Effector CD8-positive, alpha-beta T cell (primary cell): ENCODE results near the gene MARK4.

Experiments
- DNase-seq: peaks from one replicate; lab custom pipeline; 2025; lab: John Stamatoyannopoulos, UW

MARK4 gene

DNA sequence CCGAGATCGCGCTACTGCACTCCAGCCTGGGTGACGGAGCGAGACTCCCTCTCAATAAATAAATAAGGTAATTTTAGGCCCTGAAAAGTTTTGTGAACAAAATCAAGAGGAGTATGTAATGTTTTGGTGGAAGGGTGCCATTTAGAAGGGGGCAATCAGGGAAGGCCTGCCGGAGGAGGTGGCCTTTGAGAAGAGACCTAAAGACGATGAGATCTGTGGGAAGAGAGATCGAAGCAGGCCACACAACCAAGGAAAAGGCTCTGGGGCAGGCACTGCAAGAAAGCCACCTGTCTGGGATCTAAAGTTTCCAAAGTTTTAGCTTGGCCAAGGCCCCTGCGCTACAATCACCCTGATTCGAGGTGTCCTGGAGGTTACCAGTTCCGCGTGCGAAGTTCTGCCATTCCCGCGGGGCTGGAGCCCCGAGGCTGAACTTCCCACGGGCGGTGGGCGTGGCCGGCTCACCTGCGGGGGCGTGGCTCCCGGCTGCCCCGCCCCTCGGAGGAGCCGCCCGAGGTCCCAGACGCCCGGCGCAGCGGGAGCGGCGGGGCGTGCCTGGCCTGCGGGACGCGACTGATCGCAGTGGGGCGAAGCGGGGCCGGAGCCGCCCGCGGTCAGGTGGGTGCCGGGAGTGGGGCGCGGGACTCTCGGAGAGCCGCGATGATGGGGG is 89.3 kb downstream of the MARK4 start, which contains the start of gene KLC3:
TSS of gene KLC3 (plus strand) at position 519 of the 667 bp plus-strand sequence. CDS start 4,792 bp downstream, outside the sequence.
- peak; percentile 22 for DNase-seq

DNA sequence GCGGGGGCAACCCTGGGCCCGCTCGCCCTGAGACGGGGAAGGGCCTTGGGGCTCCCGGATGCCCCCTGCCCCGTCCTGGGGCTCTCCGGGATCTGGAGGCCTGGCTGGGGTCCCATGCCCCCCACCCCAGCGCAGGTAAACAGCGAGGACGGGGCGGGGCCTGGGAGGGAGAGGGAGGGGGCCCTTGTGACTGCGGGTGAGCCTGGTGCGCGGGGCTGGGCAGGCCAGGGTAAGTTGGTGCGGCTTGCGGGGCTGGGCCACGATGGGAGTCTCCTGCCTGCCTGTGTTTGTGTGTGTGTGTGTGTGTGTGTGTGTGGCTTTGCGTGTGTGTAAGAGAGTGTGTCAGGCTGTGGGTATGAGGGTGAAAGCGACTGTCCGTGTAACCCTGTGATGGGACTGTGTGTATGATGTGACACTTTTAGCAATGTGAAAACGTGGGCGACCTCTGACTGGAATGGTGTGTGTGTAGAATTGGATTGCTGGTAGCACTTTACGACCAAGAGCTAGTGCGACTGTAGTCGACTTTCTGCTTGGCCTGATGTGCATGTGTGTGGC is 89.9 kb downstream of the MARK4 start:
- DNase-seq, result no peak

DNA sequence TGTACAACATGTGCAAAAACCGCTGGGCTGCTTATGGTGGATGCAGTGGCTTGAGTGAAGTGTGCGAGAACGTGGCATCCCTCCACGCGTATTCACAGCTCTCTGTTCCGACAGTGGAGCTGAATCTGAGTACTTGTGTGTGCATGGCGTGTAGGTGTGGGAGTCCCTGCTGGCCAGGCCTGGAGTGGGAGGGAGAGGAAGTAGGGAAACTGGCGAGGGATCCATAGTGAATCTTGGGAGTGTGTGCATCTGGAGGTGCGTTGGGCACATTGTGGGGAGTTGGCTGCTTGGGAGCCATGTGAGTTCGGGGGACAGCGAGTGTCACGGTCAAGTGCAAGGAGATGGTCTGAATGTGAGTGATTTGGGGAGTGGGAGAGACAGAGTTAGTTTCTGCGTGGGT is 91.8 kb downstream of the MARK4 start:
- DNase-seq, result no peak

DNA sequence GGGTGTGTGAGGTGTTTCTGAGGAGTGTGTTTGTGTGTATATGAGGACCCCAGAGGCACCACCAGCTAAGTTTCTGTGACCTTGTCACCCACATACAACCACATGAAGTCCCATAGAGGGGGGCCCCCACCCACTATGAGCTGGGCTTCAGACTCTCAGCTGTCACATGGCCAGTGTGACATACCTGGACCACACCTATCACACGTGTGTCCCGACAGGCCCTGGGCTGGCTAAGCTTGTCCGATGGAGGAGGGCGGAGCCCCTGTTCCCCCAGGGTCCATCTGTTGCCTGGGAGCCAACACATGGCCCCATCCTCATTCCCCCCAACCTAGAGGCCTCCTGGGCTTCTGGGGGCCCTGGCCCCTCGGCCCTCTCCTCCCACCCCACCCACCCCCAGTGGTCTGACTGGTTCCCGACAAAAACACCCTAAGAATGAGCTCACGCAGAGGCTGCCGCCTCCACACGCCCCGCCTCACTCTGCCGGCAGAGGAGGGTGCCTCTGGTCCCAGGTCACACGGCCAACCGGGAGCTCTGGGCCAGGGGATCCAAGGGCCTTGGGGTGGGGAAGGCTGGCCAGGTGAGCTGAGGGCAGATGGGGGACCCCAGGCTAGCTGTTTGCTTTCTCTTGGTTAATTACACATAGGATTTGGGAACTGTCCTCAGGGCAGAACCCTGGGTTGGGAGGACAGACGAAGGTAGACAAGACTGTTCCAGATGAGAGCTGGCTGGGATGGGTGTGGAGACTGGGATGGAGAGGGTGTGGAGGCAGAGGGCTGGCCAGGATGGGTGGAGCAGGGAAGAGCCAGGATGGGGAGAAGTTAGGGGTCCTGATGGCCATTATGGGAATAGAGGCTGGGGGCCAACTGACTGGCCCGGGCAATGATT is 93.8 kb downstream of the MARK4 start:
- no peak for DNase-seq

DNA sequence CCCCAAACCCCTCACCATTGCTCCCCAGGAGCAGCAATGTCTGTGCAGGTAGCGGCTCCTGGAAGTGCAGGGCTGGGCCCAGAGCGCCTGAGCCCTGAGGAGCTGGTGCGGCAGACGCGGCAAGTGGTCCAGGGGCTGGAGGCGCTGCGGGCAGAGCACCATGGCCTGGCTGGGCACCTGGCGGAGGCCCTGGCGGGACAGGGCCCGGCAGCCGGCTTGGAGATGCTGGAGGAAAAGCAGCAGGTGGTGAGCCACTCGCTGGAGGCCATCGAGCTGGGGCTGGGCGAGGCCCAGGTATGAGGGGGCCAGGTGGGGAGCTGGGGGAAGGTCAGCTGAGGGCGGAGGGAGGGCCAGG is 94.4 kb downstream of the MARK4 start:
- no peak for DNase-seq

DNA sequence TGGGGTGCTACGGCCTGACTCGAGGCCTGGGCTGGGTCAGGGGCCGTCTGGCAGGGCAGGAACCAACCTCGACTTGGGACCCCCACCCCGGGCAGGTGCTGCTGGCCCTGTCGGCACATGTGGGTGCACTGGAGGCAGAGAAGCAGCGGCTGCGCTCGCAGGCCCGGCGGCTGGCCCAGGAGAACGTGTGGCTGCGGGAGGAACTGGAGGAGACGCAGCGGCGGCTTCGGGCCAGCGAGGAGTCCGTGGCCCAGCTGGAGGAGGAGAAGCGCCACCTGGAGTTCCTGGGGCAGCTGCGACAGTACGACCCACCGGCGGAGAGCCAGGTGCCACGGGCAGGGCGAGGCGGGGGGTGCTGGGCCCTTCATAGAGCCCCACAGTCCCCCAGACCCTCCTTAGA is 95.4 kb downstream of the MARK4 start:
- DNase-seq, result no peak

DNA sequence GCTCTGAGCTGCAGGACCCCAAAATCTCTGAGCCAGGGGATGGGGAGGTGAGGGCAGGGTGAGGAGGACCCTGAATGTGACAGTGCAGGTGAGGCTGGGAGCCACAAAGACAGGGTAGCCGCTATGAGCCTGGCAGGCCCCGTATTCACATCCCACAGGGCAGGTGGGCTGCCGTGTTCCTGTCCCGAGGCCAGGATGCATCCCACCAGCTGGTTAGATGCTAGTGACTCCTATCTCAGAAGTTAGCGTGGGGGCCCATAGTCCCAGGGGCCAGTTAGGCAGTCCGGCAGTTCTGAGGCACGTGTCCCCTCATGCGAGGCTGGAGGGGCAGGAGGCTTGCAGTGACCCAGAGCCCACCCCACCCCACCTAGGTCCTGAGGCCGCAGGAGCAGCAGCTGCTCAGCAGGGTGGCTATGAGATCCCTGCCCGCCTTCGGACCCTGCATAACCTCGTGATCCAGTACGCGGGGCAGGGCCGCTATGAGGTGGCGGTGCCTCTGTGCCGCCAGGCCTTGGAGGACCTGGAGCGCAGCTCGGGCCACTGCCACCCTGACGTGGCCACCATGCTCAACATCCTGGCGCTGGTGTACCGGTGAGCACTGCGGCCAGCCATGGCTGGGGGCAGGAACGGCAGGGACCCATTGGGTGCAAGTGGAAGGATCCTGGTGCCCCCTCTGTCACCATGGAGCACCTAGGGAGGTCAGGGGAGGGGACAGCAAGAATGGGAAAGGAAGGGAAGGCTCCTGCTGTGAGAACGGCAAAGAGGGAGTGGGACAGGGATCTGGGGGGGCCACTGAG is 96.7 kb downstream of the MARK4 start:
- DNase-seq, result no peak

DNA sequence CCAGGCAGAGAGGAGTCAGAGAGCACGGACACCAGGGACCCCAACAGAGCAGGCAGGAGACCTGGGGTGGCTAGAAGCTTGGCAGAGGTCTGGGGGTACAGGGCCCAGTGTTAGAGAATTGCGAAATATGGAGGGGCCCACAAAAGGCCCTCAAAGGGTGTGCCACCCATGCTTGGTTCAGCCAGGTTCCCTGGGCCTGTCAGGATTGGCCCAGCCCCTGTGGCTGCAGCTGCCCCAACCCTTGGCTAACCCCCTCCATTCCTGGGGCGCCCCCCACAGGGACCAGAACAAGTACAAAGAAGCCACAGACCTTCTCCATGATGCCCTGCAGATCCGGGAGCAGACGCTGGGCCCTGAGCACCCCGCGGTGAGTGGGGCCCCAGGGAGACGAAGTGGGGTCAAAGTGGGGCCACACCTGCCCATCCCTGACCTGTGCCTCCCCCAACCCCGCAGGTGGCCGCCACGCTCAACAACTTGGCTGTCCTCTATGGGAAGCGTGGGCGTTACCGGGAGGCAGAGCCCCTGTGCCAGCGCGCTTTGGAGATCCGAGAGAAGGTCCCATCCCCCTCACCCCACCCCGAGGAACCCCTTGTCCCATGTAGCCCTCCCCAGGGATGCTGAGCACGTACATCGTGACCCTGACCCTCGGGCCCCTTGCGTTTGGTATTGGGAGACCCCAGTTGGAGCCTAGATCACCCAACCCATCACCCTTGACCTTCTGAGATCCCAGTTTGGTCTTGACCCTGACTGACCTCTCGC is 97.5 kb downstream of the MARK4 start:
- DNase-seq, result no peak

DNA sequence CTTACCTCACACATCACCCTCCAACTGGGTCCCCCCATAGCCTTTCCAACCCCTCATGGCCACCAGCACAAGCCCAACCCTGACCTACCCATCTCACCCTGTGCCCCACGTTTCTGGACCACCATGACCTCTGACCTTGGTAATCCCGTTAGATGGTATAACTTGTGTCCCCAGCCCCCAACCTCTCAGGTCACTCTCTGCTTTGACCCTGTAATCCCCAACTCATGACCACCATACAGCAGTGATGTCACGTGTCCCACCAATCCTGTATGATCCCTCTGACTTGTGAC is 98.0 kb downstream of the MARK4 start:
- no peak for DNase-seq

DNA sequence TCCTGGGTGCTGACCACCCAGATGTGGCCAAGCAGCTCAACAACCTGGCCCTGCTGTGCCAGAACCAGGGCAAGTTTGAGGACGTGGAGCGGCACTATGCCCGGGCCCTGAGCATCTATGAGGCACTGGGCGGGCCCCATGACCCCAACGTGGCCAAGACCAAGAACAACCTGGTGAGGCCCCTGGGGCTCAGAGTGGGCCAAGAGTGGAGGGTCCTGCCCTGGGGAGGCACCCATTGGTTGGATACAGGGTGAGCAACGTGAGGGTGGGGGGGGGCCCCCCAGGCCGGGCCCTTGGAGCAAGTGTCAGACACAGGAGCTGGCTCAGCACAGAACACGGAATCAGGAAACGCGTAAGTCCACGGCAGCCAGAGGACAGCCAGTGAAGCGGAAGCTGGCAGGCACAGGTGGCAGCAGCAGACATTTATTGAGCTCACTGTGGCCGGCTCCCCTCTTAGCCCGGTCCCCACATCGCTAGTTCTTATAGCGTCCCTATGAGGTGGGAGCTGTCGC is 98.4 kb downstream of the MARK4 start:
- DNase-seq, result no peak

DNA sequence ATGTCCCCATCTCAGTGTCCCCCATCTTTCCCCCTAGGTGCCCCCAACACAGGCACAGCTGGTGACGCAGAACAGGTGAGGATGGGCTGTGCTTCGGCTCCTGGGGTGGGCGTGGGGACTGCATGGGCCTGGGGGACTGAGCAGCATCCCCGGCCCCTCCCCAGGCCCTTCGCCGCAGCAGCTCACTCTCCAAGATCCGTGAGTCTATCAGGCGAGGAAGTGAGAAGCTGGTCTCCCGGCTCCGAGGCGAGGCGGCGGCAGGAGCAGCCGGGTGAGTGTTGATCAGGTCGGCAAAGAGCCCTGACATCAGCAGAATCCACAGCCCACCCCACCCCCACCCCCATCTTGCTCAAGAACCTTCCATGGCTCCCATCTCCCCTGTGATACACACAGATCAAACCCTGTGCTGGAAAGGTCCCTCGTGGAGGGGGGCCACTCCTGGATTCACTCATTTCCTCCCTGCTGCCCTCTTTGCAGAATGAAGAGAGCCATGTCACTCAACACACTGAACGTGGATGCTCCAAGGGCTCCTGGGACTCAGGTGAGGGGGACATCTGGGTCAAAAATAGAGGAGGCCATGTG is 99.5 kb downstream of the MARK4 start:
- DNase-seq, result no peak

DNA sequence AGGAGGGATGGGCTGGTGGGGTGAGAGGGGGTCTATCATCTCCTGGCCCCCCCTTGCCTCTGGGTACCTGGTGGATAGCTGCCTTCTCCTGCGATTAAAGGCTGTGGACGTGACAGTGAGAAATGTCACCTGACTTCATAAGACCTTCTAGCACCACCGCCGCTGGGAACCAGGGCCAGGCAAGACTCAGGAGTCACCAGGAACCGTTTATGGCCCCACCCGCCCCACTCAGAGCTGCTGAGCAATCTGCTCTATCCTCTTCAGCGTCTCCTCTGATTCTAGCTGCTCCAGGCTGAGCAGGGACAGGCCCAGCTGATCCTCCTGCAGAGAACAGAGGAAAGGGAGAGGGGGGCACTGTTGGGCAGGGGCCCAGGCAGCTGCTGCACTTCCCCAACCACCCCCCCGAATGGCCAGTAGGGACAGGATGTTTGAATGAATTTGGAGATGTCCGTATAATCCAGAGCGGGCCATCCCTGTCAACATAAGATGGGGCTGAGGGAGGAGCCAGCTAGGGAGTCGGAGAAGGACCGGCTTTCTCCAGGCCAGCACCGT is 100.4 kb downstream of the MARK4 start:
- no peak for DNase-seq

DNA sequence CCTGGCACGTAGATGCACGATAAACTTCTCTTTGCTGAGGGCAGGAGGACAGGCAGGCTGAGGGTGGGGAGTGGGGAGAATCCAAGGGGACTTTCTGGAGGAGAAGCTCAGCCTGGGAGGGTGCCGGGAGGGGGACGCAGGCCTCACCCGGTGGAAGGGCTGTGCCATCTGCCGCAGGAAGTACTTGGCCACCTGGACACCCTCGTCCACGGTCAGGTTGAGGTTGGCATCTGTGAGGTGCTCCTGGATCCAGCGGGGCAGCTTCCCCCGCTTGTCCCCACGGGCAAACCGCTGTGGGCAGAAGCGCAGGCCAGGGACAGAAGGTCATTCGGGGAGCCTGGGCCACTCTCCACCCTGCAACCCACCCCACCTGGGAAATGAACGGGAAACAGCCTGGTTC is 101.0 kb downstream of the MARK4 start:
- DNase-seq, result no peak

DNA sequence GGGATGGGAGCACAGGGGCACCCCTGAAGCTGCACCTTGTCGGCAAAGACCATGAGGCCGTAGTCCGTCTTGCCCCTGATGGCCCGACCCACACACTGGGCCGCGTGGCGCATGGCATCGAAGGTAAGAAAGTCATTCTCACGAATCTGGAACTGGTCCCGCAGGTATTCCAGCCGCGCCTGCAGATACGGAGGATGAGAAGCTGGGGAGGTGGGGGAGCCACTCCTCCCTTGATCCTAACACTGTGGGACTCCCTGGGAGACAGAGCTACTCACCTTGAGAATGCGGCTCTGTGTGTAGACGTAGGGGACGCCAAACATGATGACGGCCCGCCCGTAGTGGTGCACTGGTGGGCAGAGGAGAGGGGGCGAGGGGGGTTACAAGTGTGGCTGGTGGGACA is 101.4 kb downstream of the MARK4 start:
- DNase-seq, result no peak

DNA sequence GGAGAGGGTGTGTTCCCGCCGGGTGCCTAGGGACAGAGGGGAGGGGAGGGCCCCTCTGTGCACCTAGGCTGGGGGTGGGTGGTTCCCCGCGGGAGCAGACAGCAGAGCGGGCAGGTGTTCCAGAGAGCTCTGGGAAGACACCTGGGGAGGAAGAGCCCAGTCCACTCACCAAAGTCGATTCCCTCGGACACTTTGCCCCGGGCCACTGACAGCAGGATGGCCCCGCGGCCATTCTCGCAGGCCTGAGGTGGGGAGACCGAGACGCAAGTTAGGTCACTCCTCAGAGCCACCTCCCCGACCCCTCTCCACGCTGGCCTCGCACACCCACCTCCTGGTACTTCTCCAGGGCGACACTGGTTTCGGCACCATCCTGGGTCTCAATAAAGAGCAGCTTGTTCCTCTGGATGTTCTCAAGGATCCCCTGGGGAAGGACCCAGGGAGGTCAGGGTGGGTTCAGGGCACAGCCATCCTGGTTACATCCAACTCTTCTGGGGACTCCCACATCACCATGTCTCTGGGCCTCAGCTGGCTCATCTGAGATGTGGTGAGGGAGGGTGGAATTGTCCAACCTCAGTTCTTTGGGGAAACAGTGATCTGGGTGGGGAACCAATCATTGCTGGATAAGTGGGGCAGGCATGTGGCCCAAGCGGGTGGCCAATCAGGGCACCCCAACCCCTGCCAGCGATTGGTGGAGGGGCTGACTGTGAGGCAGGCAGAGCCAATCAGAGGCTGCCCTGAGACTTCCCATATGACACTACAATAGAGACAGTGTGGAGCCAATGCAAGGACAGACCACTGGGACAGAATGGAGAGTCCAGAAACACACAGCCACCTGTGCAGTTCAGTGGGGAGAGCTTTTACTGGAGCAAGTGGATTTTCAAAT is 102.1 kb downstream of the MARK4 start:
- no peak for DNase-seq

DNA sequence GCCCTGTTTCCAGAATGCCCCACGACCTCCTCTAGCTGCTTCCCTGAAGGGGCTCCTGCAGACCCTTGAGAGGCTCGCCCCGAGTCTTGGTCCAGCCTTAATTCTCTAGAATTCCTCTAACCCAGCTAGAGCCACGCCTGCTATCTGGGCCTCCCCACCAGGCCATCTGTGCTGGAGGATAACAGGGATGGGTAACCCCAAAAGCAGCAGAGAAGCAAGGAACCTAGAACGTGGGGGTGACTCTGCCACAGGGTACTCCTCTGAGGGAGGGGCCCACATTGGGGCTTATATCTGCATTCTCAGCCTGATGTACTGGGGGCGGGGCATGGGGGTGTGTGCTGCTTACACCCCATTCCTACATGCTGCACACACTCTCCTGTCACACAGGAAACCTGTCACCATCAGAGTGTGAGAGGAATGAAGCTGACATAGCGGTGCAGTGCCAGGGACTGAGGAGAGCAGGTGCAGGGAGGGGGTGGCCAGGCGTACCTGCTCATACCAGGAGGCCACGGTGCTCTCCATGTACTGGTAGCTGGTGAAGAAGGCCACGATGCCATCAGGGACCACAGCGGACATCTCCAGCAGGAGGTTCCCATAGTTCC is 103.3 kb downstream of the MARK4 start:
- DNase-seq, result no peak
